GM23338 (cell line): ENCODE data around the gene DNAJB12. TPM values are rescaled to one million over a fixed set of nuclear protein-coding genes. Genes with fewer than 3 reads are reported as not detected.

Experiments used
- ATAC-seq: fragments of 200-7000 bp; cut with Tn5 transposase; 3 replicates; pipeline ENCODE4 v1.9.1; 2020
- DNase-seq: peaks from one replicate; pipeline ENCODE4 v3.0.0-alpha.2; 2015; ENCODE audit warnings: low spot score
- H2AFZ ChIP-seq: fragments of 200-600 bp; sonication (generic); 2 replicates; pipeline ENCODE4 v1.8.0; 2016; ENCODE audit warnings: antibody characterized with exemption, mild to moderate bottlenecking, moderate library complexity
- H3F3A ChIP-seq: fragments of 200-600 bp; sonication (generic); replicated peaks from 2 replicates; pipeline ENCODE4 v1.8.0; 2017; ENCODE audit warnings: antibody characterized with exemption, mixed run types, low read depth
- H3K27ac ChIP-seq: fragments of 200-600 bp; sonication (generic); 2 replicates; pipeline ENCODE4 v1.6.1; 2016; ENCODE audit warnings: low read depth
- H3K27me3 ChIP-seq: fragments of 200-600 bp; sonication (generic); 2 replicates; pipeline ENCODE4 v1.8.0; 2016; ENCODE audit warnings: mild to moderate bottlenecking, mixed run types, moderate library complexity; ENCODE audit not compliant: insufficient read depth
- H3K36me3 ChIP-seq: fragments of 200-600 bp; sonication (generic); 2 replicates; pipeline ENCODE4 v1.8.0; 2016; ENCODE audit warnings: mild to moderate bottlenecking; ENCODE audit not compliant: insufficient read depth
- H3K4me1 ChIP-seq: fragments of 200-600 bp; sonication (generic); 2 replicates; pipeline ENCODE4 v1.8.0; 2016; ENCODE audit warnings: mild to moderate bottlenecking, moderate library complexity; ENCODE audit not compliant: insufficient read depth
- H3K4me2 ChIP-seq: fragments of 200-600 bp; sonication (generic); 2 replicates; pipeline ENCODE4 v1.7.1; 2017; ENCODE audit warnings: mixed run types
- H3K4me3 ChIP-seq: fragments of 200-600 bp; sonication (generic); 2 replicates; pipeline ENCODE4 v1.6.1; 2016; ENCODE audit warnings: mixed run types
- H3K79me2 ChIP-seq: fragments of 200-600 bp; sonication (generic); replicated peaks from 2 replicates; pipeline ENCODE4 v1.8.0; 2017; ENCODE audit warnings: mild to moderate bottlenecking; ENCODE audit not compliant: insufficient read depth
- H3K9me2 ChIP-seq: fragments of 200-600 bp; sonication (generic); 2 replicates; pipeline ENCODE4 v1.8.0; 2017; ENCODE audit not compliant: insufficient read depth
- H4K20me1 ChIP-seq: fragments of 200-600 bp; sonication (generic); replicated peaks from 2 replicates; pipeline ENCODE4 v1.8.0; 2017; ENCODE audit warnings: mild to moderate bottlenecking; ENCODE audit not compliant: insufficient read depth
- H3K27ac Mint-ChIP-seq: 2 replicates; pipeline ENCODE4 v1.8.0; 2020; ENCODE audit warnings: inconsistent platforms, mild to moderate bottlenecking, moderate library complexity, mixed read lengths
- H3K27me3 Mint-ChIP-seq: 3 replicates; pipeline ENCODE4 v1.8.0; 2022; ENCODE audit warnings: low read depth, mild to moderate bottlenecking, moderate library complexity, mixed read lengths, inconsistent platforms; ENCODE audit not compliant: insufficient read depth, poor library complexity
- H3K36me3 Mint-ChIP-seq: 3 replicates; pipeline ENCODE4 v1.8.0; 2021; ENCODE audit warnings: low read depth, mild to moderate bottlenecking, inconsistent platforms, moderate library complexity, mixed read lengths
- H3K4me1 Mint-ChIP-seq: 3 replicates; pipeline ENCODE4 v1.8.0; 2020; ENCODE audit warnings: mild to moderate bottlenecking, inconsistent platforms, mixed read lengths
- H3K4me3 Mint-ChIP-seq: 3 replicates; pipeline ENCODE4 v1.8.0; 2021; ENCODE audit warnings: moderate library complexity, mild to moderate bottlenecking, inconsistent platforms, mixed read lengths
- H3K9me3 Mint-ChIP-seq: 3 replicates; pipeline ENCODE4 v1.8.0; 2020; ENCODE audit warnings: moderate library complexity, mild to moderate bottlenecking, inconsistent platforms, mixed read lengths
- CTCF ChIP-seq, 2 experiments: fragments of 200-600 bp in 1 of 2; sonication (generic) in 1 of 2; conservative IDR thresholded peaks; 2 replicates each; pipeline versions ENCODE4 v1.5.1 to v1.6.1; 2016 to 2017; ENCODE audit warnings: antibody characterized with exemption in 2 of 2, low read depth in 2 of 2, mild to moderate bottlenecking in 2 of 2, moderate library complexity in 1 of 2
- ZNF462 ChIP-seq: fragments of 250-450 bp; sonication (Bioruptor Pico); IDR thresholded peaks from 2 replicates; pipeline ENCODE4 v1.5.0; 2020; ENCODE audit warnings: mild to moderate bottlenecking, moderate library complexity
- polyA plus RNA-seq: library from polyadenylated mRNA; unstranded; fragments of >200 nt; fragmentation: Nextera tagmentation; extraction: Ambion mirVana; gene quantifications from 2 replicates; pipeline ENCODE4 v1.2.1, GENCODE V29; 2016
- total RNA-seq: library from RNA; depleted of rRNA; stranded (reverse); fragments of >200 nt; shearing (Covaris generic); gene quantifications from 2 replicates; pipeline ENCODE4 v1.2.3, GENCODE V29; 2014

Gene DNAJB12
- total and polyA plus RNA-seq, 2 experiments from 2014 or later = 12.8 to 16.0 TPM

DNA sequence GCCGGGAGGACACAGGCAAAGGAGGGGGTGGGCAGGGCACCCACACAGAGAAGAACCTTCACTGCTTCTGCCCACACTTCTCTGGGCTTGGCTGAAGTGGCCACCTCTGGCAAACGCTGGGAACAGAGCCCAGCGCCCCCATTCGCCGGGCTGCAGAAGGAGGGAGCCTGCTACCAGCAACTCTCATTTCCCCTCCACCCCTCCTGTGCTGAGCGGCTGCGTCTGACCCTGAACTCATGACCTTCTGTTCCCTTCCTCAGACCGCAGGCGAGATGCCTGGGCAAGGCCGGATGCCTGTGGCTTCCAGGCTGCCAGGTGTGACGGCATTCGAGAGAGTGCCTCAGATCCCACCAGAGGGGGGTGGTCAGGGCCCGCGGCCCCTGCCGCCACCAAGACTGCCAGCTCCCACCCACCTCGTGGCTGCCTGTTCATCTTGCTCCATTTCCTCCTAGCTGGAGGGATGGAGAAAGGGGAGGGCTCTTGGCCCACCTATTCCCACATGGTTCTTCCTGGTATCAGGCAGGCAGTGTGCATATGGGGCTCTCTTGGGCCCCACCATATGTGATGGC lies 19.8 kb downstream of the DNAJB12 start:
- H3K36me3 ChIP-seq = peaks cover 4% of the 10 kb centered on the region; the same call in 1 of the 2 replicates
- peaks cover 44% of the 10 kb centered on the region for H3K4me1 Mint-ChIP-seq
- no peak overlapping the region for H3K4me2 ChIP-seq
- no peak for ATAC-seq
- no peaks in the 10 kb centered on the region for H3K79me2 ChIP-seq
- H2AFZ ChIP-seq = no peak overlapping the region
- H3K4me3 Mint-ChIP-seq = no peak overlapping the region
- H3K36me3 Mint-ChIP-seq = peaks cover 40% of the 10 kb centered on the region; the same call in 2 of the 3 replicates
- peak; percentile 43 for DNase-seq
- TF ChIP-seq ZNF462 (CRISPR knock-in tag) (no peak), CTCF (conservative IDR thresholded peaks at IDR 0.05; ENCODE audit: low read depth in 2 of 2) (peak in 1 of 2 experiments; percentile 23; a peak in 1 of 4 replicates)
- H3K27ac Mint-ChIP-seq = no peak overlapping the region
- no peak overlapping the region for H3K4me3 ChIP-seq
- no peaks in the 10 kb centered on the region; the same call in 2 of the 3 replicates for H3K9me3 Mint-ChIP-seq
- peak overlapping the region; percentile 45; the same call in 1 of the 2 replicates for H3K27ac ChIP-seq
- H3K9me2 ChIP-seq = no peaks in the 10 kb centered on the region
- peaks cover 16% of the 10 kb centered on the region for H3F3A ChIP-seq
- H3K27me3 ChIP-seq = no peaks in the 10 kb centered on the region
- peaks cover 16% of the 10 kb centered on the region; the same call in 1 of the 2 replicates for H3K4me1 ChIP-seq
- 0 out of 2 replicates have a peak, but pooled peaks cover 3% of the 10 kb centered on the region for H4K20me1 ChIP-seq
- peaks cover 19% of the 10 kb centered on the region for H3K27me3 Mint-ChIP-seq
